ENCODE measurements around the gene FERMT3.

Gene FERMT3

GRCh38 chr11:64256300-64256699, 49.8 kb downstream of the FERMT3 start:
- H3K27me3 ChIP-seq (ENCODE audit: control insufficient read depth, insufficient read depth, low read length, poor library complexity, severe bottlenecking): no peaks in the 10 kb centered on the region
- 95 to 97% methylated on average over 15 of the region's 15 CpGs for WGBS, 2 experiments
- H3K4me3 ChIP-seq (ENCODE audit: insufficient read depth, low read depth, low read length): no peak overlapping the region
- H3K36me3 ChIP-seq (ENCODE audit: control insufficient read depth, insufficient read depth, low read length): peaks cover 12% of the 10 kb centered on the region
- H3K4me1 ChIP-seq (ENCODE audit: control insufficient read depth, insufficient read depth, low read length): no peaks in the 10 kb centered on the region
- no peak overlapping the region for H3K27ac ChIP-seq (ENCODE audit: insufficient read depth, low read depth, low read length, poor library complexity, severe bottlenecking)
- H3K9me3 ChIP-seq (ENCODE audit: control insufficient read depth, low read length): no peaks in the 10 kb centered on the region

DNA sequence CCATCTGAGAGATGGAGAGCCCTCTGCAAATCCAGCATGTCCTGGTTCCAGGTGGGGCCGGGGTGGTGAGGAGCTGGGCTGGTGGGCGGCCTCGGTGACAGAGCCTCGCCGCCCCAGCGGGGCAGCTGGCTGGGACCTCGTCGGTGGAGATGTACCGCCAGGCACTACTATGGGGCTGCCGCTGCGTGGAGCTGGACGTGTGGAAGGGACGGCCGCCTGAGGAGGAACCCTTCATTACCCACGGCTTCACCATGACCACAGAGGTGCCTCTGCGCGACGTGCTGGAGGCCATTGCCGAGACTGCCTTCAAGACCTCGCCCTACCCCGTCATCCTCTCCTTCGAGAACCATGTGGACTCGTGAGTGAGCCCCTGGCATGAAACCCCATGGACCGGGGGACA, 51.8 kb downstream of the FERMT3 start:
- no peak overlapping the region for H3K27ac ChIP-seq (ENCODE audit: insufficient read depth, low read depth, low read length, poor library complexity, severe bottlenecking)
- no peaks in the 10 kb centered on the region for H3K9me3 ChIP-seq (ENCODE audit: control insufficient read depth, low read length)
- peaks cover 4% of the 10 kb centered on the region for H3K4me1 ChIP-seq (ENCODE audit: control insufficient read depth, insufficient read depth, low read length)
- WGBS, 2 experiments: 93 to 95% methylated on average over 24 of the region's 24 CpGs
- peaks cover 22% of the 10 kb centered on the region for H3K36me3 ChIP-seq (ENCODE audit: control insufficient read depth, insufficient read depth, low read length)
- no peaks in the 10 kb centered on the region for H3K27me3 ChIP-seq (ENCODE audit: control insufficient read depth, insufficient read depth, low read length, poor library complexity, severe bottlenecking)
- no peak overlapping the region for H3K4me3 ChIP-seq (ENCODE audit: insufficient read depth, low read depth, low read length)

GRCh38 chr11:64258946-64259532, 52.5 kb downstream of the FERMT3 start:
- 93 to 94% methylated on average over 32 of the region's 32 CpGs for WGBS, 2 experiments
- Histone ChIP-seq H3K27ac (ENCODE audit: insufficient read depth, low read depth, low read length, poor library complexity, severe bottlenecking) (no peak overlapping the region), H3K36me3 (ENCODE audit: control insufficient read depth, insufficient read depth, low read length) (peaks cover 22% of the 10 kb centered on the region), H3K4me1 (ENCODE audit: control insufficient read depth, insufficient read depth, low read length) (peaks cover 10% of the 10 kb centered on the region), H3K4me3 (ENCODE audit: insufficient read depth, low read depth, low read length) (no peak overlapping the region), H3K27me3 (ENCODE audit: control insufficient read depth, insufficient read depth, low read length, poor library complexity, severe bottlenecking) (no peaks in the 10 kb centered on the region), H3K9me3 (ENCODE audit: control insufficient read depth, low read length) (no peaks in the 10 kb centered on the region)

GRCh38 chr11:64259533-64260067, 53.1 kb downstream of the FERMT3 start:
- Histone ChIP-seq H3K9me3 (ENCODE audit: control insufficient read depth, low read length) (no peaks in the 10 kb centered on the region), H3K27me3 (ENCODE audit: control insufficient read depth, insufficient read depth, low read length, poor library complexity, severe bottlenecking) (no peaks in the 10 kb centered on the region), H3K4me1 (ENCODE audit: control insufficient read depth, insufficient read depth, low read length) (peaks cover 10% of the 10 kb centered on the region), H3K27ac (ENCODE audit: insufficient read depth, low read depth, low read length, poor library complexity, severe bottlenecking) (no peak overlapping the region), H3K4me3 (ENCODE audit: insufficient read depth, low read depth, low read length) (no peak overlapping the region), H3K36me3 (ENCODE audit: control insufficient read depth, insufficient read depth, low read length) (peaks cover 22% of the 10 kb centered on the region)
- whole genome bisulfite sequencing, 2 experiments: 91 to 96% methylated on average over 4 of the region's 4 CpGs

GRCh38 chr11:64260147-64260708, 53.7 kb downstream of the FERMT3 start:
- no peaks in the 10 kb centered on the region for H3K9me3 ChIP-seq (ENCODE audit: control insufficient read depth, low read length)
- H3K4me3 ChIP-seq (ENCODE audit: insufficient read depth, low read depth, low read length): no peak overlapping the region
- no peaks in the 10 kb centered on the region for H3K27me3 ChIP-seq (ENCODE audit: control insufficient read depth, insufficient read depth, low read length, poor library complexity, severe bottlenecking)
- peaks cover 22% of the 10 kb centered on the region for H3K36me3 ChIP-seq (ENCODE audit: control insufficient read depth, insufficient read depth, low read length)
- H3K27ac ChIP-seq (ENCODE audit: insufficient read depth, low read depth, low read length, poor library complexity, severe bottlenecking): no peak overlapping the region
- H3K4me1 ChIP-seq (ENCODE audit: control insufficient read depth, insufficient read depth, low read length): peaks cover 10% of the 10 kb centered on the region
- WGBS, 2 experiments: 94 to 95% methylated on average over 6 of the region's 6 CpGs

- Histone ChIP-seq H3K27ac (ENCODE audit: insufficient read depth, low read depth, low read length, poor library complexity, severe bottlenecking) (no peak overlapping the region), H3K27me3 (ENCODE audit: control insufficient read depth, insufficient read depth, low read length, poor library complexity, severe bottlenecking) (no peaks in the 10 kb centered on the region), H3K4me3 (ENCODE audit: insufficient read depth, low read depth, low read length) (no peak overlapping the region), H3K9me3 (ENCODE audit: control insufficient read depth, low read length) (no peaks in the 10 kb centered on the region), H3K4me1 (ENCODE audit: control insufficient read depth, insufficient read depth, low read length) (peaks cover 10% of the 10 kb centered on the region), H3K36me3 (ENCODE audit: control insufficient read depth, insufficient read depth, low read length) (peaks cover 25% of the 10 kb centered on the region)
- WGBS, 2 experiments: 96% methylated on average over 18 of the region's 18 CpGs
These were observed 55.1 kb downstream of the FERMT3 start for GRCh38 chr11:64261556-64262080.

- Histone ChIP-seq H3K27ac (ENCODE audit: insufficient read depth, low read depth, low read length, poor library complexity, severe bottlenecking) (no peak overlapping the region), H3K4me1 (ENCODE audit: control insufficient read depth, insufficient read depth, low read length) (peaks cover 10% of the 10 kb centered on the region), H3K27me3 (ENCODE audit: control insufficient read depth, insufficient read depth, low read length, poor library complexity, severe bottlenecking) (no peaks in the 10 kb centered on the region), H3K9me3 (ENCODE audit: control insufficient read depth, low read length) (no peaks in the 10 kb centered on the region), H3K4me3 (ENCODE audit: insufficient read depth, low read depth, low read length) (no peak overlapping the region), H3K36me3 (ENCODE audit: control insufficient read depth, insufficient read depth, low read length) (peaks cover 25% of the 10 kb centered on the region)
- WGBS, 2 experiments: 96 to 97% methylated on average over 42 of the region's 42 CpGs
These were observed 55.9 kb downstream of the FERMT3 start for GRCh38 chr11:64262271-64263002.

GRCh38 chr11:64263021-64263946, 56.8 kb downstream of the FERMT3 start:
- Histone ChIP-seq H3K4me3 (ENCODE audit: insufficient read depth, low read depth, low read length) (no peak overlapping the region), H3K4me1 (ENCODE audit: control insufficient read depth, insufficient read depth, low read length) (peaks cover 10% of the 10 kb centered on the region), H3K36me3 (ENCODE audit: control insufficient read depth, insufficient read depth, low read length) (peaks cover 24% of the 10 kb centered on the region), H3K9me3 (ENCODE audit: control insufficient read depth, low read length) (no peaks in the 10 kb centered on the region), H3K27me3 (ENCODE audit: control insufficient read depth, insufficient read depth, low read length, poor library complexity, severe bottlenecking) (no peaks in the 10 kb centered on the region), H3K27ac (ENCODE audit: insufficient read depth, low read depth, low read length, poor library complexity, severe bottlenecking) (no peak overlapping the region)
- WGBS, 2 experiments: 79 to 80% methylated on average over 29 of the region's 29 CpGs

- H3K27me3 ChIP-seq (ENCODE audit: control insufficient read depth, insufficient read depth, low read length, poor library complexity, severe bottlenecking): no peaks in the 10 kb centered on the region
- peak overlapping the region; percentile 8 for H3K27ac ChIP-seq (ENCODE audit: insufficient read depth, low read depth, low read length, poor library complexity, severe bottlenecking)
- H3K4me1 ChIP-seq (ENCODE audit: control insufficient read depth, insufficient read depth, low read length): peaks cover 14% of the 10 kb centered on the region
- no peak overlapping the region for H3K4me3 ChIP-seq (ENCODE audit: insufficient read depth, low read depth, low read length)
- H3K36me3 ChIP-seq (ENCODE audit: control insufficient read depth, insufficient read depth, low read length): peaks cover 18% of the 10 kb centered on the region
- 92 to 95% methylated on average over 8 of the region's 8 CpGs for WGBS, 2 experiments
- no peaks in the 10 kb centered on the region for H3K9me3 ChIP-seq (ENCODE audit: control insufficient read depth, low read length)
These were observed 57.4 kb downstream of the FERMT3 start for GRCh38 chr11:64263947-64264317.
